GM18517 (cell line): ENCODE data around the gene ZAR1.
"Not testable (repeated sequence)": the region's sequence is repeated elsewhere in the genome, so short reads cannot be mapped to it uniquely, and the experiment has no call there.

Source experiments
- ATAC-seq: cut with Tn5 transposase; IDR thresholded peaks from one replicate; pipeline ENCODE4 v1.9.1; 2021; ENCODE audit warnings: mild to moderate bottlenecking, moderate library complexity; ENCODE audit not compliant: unreplicated experiment

The ZAR1 gene, protein sequence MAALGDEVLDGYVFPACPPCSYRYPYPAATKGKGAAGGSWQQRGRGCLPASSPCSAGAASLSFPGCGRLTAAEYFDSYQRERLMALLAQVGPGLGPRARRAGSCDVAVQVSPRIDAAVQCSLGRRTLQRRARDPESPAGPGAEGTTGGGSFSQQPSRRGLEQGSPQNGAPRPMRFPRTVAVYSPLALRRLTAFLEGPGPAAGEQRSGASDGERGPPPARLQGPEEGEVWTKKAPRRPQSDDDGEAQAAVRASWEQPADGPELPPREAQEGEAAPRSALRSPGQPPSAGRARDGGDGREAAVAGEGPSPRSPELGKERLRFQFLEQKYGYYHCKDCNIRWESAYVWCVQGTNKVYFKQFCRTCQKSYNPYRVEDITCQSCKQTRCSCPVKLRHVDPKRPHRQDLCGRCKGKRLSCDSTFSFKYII

DNA sequence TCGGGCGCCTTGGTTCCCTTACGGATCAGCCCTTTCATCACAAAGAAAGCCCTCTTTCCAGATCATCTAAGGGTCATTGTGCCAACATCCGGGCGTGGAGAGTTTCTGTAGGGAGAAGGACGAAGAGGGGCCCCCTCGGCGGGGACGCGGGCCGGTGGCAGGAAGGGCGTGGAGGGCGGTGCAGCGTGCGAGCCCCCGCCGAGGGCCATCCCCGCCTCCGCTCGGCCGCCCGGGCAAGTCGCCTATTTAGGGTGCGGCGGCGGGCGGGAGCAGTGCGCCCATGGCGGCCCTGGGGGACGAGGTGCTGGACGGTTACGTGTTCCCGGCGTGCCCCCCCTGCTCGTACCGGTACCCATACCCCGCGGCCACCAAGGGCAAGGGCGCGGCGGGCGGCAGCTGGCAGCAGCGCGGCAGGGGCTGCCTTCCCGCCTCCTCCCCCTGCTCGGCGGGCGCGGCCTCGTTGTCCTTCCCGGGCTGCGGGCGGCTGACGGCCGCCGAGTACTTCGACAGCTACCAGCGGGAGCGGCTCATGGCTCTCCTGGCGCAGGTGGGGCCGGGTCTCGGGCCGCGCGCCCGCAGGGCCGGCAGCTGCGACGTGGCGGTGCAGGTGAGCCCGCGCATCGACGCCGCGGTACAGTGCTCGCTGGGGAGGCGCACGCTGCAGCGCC is at the start of gene ZAR1:
ZAR1 (plus strand) TSS at position 241 of the 668 bp plus-strand sequence; CDS start at position 281, 40 bp downstream.
- ATAC-seq: no peak

DNA sequence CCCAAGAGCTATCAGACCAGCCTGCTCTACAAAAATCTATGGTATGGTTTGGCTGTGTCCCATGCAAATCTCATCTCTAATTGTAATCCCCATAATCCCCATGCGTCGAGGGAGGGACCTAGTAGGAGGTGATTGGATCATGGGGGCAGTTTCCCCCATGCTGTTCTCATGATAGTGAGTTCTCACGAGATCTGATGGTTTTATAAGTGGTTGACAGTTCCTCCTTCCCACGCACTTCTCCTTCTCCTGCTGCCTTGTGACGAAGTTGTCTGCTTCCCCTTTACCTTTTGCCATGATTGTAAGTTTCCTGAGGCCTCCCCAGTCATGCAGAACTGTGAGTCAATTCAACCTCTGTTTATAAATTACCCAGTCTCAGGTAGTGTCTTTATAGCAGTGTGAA is 49.1 kb upstream of the ZAR1 start:
- not testable (repeated sequence) for ATAC-seq

DNA sequence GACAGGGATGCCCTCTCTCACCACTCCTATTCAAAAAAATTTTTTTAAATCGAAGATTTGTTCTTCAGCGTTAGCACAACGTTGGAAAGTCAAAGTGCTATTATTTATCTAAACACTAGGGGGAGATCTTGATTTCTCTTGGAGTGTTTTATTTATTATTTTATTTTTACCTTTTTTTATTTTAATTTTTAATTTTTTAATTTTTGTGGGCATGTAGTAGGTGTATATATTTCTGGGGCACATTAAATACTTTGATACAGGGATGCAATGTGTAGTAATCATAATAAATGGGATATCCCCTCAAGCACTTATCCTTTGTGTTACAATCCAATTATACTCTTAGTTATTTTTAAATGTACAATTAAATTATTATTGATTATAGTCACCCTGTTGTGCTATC is 44.3 kb upstream of the ZAR1 start:
- ATAC-seq: no peak

DNA sequence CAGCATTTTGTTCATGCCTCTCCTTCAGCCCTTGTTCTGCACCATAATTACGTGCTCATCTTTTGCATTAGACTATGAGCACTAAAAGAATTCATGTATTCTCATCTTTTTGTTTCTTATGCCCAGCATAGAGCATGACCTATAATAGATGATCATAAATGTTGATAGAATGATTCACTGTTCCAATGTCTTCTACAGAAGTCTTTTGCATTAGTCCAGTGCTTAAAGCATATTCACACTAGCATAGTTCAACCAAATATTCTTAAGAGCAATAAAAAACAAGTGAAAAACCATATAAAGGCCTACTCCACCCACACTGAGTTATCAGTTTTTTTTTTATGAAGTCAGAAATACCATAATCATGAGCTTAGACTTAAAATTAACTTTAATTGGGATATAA is 43.4 kb upstream of the ZAR1 start:
- no peak for ATAC-seq

DNA sequence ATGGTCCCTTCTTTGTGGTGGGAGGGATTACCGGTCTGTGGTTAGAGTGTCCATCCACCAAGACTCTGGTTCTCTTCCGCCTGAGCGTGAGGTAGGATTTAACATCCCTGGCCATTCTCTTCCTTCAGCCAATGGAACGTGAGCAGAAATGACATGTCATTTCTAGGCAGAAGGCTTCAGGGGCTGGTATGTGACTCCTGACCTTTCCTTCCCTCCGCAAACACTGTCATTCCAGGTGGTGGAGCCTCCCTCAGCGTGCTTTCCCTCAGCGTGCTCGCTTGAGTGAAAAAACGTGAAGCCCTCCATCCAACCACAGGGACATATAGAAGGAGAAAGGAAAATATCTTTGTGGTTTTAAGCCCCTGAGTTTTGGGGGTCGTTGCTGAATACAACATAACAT is 40.9 kb upstream of the ZAR1 start:
- no peak for ATAC-seq

DNA sequence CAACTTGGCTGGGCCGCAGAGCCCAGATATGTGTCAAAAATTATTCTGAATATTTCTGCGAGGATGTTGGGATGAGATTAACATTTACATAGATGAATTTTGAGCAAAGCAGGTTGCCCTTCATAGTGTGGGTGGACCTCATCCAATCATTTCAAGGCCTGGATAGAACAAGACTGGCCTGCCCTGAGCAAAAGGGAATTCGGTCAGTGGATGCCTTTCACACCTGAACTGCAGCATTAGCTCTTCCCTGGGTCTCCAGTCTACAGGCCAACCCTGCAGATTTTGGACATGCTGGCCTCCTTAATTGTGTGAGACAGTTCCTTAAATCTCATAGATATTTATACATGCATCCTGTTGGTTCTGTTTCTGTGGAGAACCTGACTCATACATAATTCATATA is 39.3 kb upstream of the ZAR1 start:
- no peak for ATAC-seq

DNA sequence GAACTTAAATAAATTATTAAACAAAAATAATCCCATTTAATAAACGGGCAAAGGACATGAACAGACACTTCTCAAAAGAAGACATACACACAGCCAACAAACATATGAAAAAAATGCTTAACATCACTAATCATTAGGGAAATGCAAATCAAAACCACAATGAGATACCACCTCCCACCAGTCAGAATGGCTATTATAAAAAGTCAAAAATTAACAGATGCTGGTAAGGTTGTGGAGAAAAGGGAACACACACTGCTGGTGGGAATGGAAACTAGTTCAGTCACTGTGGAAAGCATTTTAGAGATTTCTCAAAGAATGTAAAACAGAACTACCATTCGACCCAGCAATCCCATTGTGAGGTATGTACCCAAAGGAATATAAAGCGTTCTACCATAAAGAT is 38.4 kb upstream of the ZAR1 start:
- not testable (repeated sequence) for ATAC-seq

DNA sequence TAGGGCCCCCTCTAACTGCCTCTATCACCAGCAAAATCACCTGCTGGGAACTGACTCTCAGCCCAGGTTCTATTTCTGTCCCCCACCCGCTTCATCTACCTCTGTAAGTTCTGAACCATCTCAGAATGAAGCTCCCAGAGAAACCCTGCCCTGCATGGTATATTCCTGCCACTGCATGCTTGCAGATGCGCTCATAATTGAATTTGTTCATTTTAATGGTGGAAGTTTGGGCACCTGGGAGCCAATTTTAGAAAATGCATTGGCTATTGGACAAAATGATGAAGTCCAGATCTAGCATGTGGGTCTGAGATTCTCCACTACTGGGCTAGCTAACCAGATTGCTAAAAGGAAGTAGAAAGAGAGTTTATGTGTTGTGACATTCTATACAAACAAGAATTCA is 35.5 kb upstream of the ZAR1 start:
- no peak for ATAC-seq

DNA sequence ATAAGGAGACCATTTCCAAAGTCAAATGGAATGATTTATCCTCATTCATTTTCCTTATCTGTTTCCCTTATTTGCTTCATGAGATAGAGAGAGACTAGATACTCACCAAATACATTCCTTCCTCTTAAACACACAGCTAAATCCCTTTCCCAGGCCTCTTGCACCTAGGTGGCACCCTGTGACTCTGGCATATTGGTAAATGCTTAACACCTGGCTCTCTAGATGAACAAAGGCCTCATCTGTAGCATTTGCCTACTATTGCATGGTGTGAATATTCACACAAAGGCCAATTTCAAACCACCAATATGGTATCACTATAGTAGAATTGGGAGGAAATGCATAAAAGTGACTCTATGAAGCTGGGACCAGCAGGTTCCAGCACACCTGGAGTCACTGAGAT is 29.1 kb upstream of the ZAR1 start:
- no peak for ATAC-seq

DNA sequence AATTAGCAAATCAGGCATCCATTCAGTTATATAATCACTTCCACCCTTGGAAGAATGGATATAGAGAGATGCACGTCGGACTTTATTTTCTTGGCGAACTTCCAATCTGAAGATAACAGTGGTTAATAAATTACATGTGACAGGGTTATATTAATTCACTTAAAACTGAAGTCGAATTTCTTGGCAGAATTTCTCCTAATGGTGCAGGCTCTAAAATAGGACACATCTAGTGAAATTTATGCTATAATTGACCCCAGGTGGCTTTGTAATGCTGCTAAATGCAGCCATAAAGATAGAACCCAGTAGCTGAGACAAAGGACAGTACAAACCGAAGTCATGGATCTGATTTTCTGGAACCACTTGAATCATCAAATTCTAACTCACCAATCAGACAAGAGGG is 27.7 kb upstream of the ZAR1 start:
- ATAC-seq: no peak

DNA sequence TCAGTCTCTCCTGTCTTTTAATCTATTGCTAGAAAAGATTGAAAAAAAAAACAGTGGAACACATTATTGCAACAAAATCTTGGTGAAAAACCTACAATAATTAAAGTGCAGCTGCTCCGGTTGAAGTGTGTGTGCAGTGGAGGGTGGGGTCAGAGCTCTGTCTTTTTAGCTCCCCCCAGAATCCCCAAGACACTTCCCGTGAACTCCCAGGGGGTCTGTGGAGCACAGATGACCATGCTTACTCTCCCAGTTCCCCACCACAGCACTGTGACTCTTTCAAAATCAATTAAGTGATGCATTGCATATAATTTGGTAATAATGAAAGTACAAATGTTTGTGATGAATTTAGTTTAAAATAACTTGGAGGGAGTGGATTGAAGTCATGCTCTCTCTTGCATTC is 22.6 kb upstream of the ZAR1 start:
- no peak for ATAC-seq

DNA sequence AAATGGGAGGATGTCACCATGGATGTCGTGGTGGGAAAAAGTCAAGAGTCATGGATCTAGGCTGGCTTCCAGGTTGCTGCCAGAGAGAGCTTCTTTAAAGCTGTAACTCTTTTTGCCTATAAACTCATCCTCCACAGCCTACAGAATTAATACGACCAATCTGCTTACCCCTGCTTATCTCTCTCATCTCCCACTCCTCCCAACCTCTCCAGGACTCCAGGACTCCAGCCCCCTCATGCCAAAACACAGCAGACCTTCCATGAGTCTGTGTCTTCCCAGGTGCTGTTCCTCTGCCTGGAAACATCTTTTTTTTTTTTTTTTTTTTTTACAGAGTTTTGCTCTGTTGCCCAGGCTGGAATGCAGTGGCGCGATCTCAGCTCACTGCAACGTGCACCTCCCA is 22.2 kb upstream of the ZAR1 start:
- ATAC-seq: no peak

DNA sequence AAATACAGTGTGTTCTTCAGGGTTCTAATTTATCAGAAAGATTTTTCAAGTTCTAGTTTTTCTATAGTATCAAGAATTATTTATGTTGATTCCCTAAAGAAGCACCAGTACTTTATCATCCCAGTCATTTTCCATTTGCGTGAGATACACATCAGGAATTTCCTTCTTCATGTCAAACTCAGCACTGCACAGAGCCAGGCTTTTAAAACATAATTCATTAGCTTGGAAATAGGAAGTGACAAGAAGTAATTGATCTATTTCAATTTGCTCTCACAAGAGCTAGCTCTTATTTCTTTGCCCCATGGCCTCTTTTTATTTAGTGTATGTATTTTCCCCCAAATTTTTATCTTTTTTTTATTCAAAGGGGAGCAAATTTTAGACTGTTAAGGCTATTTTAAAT is 19.9 kb upstream of the ZAR1 start:
- no peak for ATAC-seq

DNA sequence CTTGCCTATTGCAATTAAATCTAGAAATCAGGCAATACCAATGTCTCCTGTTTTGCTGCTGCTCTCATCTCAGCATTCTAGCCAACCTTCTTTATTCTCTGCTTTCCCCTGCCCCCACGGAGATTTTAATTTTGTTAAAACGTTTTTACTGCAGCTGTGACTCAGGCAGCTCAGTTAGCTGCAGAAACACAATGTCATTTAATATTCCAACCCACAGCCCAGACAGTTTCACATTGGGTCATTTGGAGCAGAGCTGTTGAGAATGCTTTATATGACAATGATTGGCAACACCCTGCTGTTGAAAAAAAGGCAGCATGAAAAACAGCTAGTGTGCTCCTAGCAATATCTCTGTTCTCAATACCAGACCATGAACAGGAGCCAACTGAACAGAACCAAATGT is 19.5 kb upstream of the ZAR1 start:
- ATAC-seq: no peak

DNA sequence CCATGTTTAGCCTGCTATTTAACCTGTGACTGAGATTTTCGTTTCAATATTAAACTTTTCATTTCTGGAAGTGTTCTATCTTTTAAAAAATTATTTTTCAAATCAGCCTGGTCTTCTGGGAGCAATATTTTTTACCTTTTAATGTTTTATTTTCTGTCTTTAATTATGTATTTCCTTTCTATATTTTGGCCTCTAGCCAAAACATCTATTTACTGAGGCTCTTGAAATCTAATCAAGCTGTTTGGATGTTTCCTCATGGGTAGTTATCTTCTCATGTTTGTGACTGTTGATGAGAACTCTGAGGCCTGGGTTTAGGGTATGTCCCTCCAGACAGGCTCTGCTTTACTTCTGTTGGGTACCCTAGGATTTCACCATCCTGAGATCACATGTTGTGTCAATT is 17.3 kb upstream of the ZAR1 start:
- ATAC-seq: no peak

DNA sequence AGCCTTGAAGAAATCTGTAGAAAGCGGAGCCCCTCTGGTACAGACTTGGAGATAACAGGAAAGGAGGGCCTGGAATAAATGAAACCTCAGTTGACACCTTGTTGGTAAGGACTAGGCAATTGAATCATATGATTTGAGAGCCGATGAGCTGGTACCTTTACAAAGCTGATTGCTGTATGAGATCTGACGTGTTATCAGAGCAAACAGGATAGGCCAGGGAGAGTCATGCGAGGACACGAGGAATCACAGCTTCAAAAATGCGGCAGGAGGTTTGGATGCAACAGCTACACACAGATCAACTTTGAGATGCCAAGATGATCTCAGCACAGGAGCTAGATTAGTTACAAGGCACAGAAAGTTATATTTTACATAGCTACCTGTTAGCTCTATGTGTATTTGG is 14.3 kb upstream of the ZAR1 start:
- no peak for ATAC-seq

DNA sequence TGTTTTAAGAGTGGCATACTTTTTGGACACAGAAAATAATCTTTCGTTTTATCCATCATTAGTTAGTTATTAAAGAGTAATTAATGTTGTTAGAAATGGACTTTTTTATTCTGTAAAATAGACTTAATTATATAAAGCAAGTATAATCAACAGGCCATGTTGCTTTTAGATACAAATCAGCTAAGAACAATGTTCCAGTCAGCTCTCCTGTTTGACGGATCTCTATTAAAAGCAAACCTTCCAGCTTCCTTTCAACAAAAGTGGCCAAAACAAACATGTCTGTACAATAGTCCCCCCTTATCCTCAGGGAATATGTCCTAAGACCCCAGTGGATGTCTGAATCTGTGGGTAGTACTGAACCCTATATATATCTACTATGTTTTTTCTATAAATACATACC is 11.8 kb upstream of the ZAR1 start:
- no peak for ATAC-seq

DNA sequence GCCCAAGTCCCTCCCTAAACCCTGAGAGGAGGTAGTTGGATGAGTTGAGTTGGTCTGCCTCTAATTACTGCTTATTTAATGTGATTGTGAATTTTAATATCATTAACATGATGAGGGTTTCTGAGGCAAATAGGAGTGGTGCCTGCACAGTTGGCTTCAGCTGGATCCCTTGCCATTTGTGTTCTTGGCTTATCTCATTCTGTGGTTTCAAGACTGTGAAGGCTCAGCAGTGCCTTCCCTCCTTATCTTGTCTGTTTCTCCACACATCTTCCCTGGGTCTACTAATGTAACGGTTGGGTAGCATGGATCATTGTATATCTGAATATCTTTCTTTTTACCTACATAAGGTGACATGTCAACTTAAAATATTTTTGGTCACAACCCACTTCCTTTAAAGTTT is 8.5 kb upstream of the ZAR1 start:
- no peak for ATAC-seq

DNA sequence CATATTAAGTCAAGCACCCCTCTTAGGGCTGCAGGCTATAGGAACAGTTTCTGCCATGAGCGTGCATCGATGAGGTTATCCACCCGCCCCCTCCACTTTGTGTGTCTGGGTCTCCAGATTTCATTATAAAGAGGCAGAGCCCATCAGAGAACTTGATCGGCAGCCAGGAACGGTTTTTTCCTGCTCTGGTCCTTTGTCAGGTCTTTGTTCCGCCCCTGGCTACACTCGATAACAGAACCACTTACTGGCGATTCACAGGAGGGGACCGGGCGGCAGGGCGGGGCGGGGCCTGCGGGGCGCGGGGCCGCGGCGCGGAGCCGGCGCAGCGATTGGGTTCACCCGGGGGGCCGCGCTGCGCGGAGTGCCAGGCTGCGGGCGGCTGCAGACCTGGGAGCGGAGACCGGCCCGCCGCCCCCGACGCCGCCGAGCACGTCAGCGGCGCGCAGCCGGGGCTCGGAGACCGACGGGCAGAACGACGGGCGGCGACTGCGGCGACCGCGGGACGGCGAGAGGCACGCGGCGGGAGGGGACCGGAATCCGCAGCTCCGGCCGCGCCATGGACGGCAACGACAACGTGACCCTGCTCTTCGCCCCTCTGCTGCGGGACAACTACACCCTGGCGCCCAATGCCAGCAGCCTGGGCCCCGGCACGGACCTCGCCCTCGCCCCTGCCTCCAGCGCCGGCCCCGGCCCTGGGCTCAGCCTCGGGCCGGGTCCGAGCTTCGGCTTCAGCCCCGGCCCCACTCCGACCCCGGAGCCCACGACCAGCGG is 6.9 kb upstream of the ZAR1 start, which contains the start of gene SLC10A4:
SLC10A4 (plus strand) TSS at position 338 of the 771 bp plus-strand sequence; CDS start at position 557, 219 bp downstream.
- no peak for ATAC-seq

DNA sequence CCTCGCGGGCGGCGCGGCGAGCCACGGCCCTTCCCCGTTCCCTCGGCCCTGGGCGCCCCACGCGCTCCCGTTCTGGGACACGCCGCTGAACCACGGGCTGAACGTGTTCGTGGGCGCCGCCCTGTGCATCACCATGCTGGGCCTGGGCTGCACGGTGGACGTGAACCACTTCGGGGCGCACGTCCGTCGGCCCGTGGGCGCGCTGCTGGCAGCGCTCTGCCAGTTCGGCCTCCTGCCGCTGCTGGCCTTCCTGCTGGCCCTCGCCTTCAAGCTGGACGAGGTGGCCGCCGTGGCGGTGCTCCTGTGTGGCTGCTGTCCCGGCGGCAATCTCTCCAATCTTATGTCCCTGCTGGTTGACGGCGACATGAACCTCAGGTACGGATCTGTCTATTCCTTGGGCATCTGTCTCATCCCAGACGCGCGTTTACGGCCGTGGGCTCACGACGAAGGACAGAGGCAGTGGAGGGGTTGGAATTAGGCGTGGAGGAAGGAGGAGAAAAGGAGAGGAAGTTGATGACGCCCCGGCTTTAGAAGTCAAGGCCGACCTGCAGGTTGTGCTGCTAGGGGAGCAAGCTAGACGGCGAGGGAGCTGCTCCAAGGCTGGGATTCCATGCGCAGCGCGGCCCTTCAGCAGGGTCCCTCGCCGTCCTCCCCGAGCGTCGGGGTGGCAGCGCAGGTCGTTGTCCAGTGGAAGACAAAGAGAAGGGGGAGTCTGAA is 6.1 kb upstream of the ZAR1 start:
- ATAC-seq: no peak
